Measurements from ENCODE around the gene PHRF1. TPM values are rescaled to one million over a fixed set of nuclear protein-coding genes. Genes with fewer than 3 reads are reported as not detected.

PHRF1 gene
- total and polyA plus RNA-seq, 2 experiments from 2014 or later: 25.6 to 26.9 TPM

GRCh38 chr11:660281-660680, 84.0 kb downstream of the PHRF1 start:
- Histone ChIP-seq H3K9me2 (replicated peaks; ENCODE audit: insufficient read depth) (no peaks in the 10 kb centered on the region), H4K20me1 (ENCODE audit: insufficient read depth, poor library complexity, severe bottlenecking) (peaks cover 3% of the 10 kb centered on the region), H3K36me3 (replicated peaks; ENCODE audit: insufficient read depth, low read depth) (no peaks in the 10 kb centered on the region), H3K9me3 (ENCODE audit: low read depth) (no peaks in the 10 kb centered on the region), H3K4me3 (no peak overlapping the region), H3K79me2 (peaks cover 8% of the 10 kb centered on the region), H3K4me1 (ENCODE audit: insufficient read depth) (peaks cover 5% of the 10 kb centered on the region), H3K27ac (no peak overlapping the region), H3K27me3 (no peaks in the 10 kb centered on the region), H2AFZ (no peak overlapping the region), H3K4me2 (no peak overlapping the region)
- 90% methylated on average over 18 of the region's 19 CpGs for WGBS (ENCODE audit: low lambda C conversion rate, missing lambda C conversion rate)
- DNase-seq (ENCODE audit: low spot score): no peak
- TF ChIP-seq EZH2 (IDR thresholded peaks at IDR 0.05; ENCODE audit: borderline replicate concordance): no peak
- no peak for TF ChIP-seq CTCF (IDR thresholded peaks at IDR 0.05; ENCODE audit: poor library complexity)
- TF ChIP-seq EZH2phosphoT487 (IDR thresholded peaks at IDR 0.05; ENCODE audit: low read depth, severe bottlenecking, unreplicated experiment): no peak

GRCh38 chr11:660681-661444, 84.6 kb downstream of the PHRF1 start:
- Histone ChIP-seq H3K4me3 (no peak overlapping the region), H3K4me1 (ENCODE audit: insufficient read depth) (no peaks in the 10 kb centered on the region), H3K4me2 (no peak overlapping the region), H3K27me3 (no peaks in the 10 kb centered on the region), H3K9me2 (replicated peaks; ENCODE audit: insufficient read depth) (no peaks in the 10 kb centered on the region), H3K36me3 (replicated peaks; ENCODE audit: insufficient read depth, low read depth) (no peaks in the 10 kb centered on the region), H2AFZ (no peak overlapping the region), H4K20me1 (ENCODE audit: insufficient read depth, poor library complexity, severe bottlenecking) (no peaks in the 10 kb centered on the region), H3K27ac (no peak overlapping the region), H3K9me3 (ENCODE audit: low read depth) (no peaks in the 10 kb centered on the region), H3K79me2 (peaks cover 8% of the 10 kb centered on the region)
- no peak for DNase-seq (ENCODE audit: low spot score)
- TF ChIP-seq EZH2 (IDR thresholded peaks at IDR 0.05; ENCODE audit: borderline replicate concordance): no peak
- no peak for TF ChIP-seq CTCF (IDR thresholded peaks at IDR 0.05; ENCODE audit: poor library complexity)
- TF ChIP-seq EZH2phosphoT487 (IDR thresholded peaks at IDR 0.05; ENCODE audit: low read depth, severe bottlenecking, unreplicated experiment): no peak
- 91% methylated on average over 19 of the region's 19 CpGs for WGBS (ENCODE audit: low lambda C conversion rate, missing lambda C conversion rate)

MicroRNAs encoded within 50 kb of the gene (microRNA counts, 767-probe panel; counts per million panel counts)
- microRNA hsa-miR-210: not detected

Small RNA genes lying within 50 kb of the gene (microRNA-seq; reads per million reads assigned to microRNA genes)
- 868 reads per million, percentile 77 among the genes with 10 or more reads in this experiment for gene MIR210

Small RNA genes lying within 50 kb of the gene (small RNA-seq; reads per million reads assigned to genes)
- gene MIR210: 39.3 reads per million, percentile 97 among the genes with 10 or more reads in this experiment

Other genes starting within 250 kb of the PHRF1 start
- 27.8 and 38.8 TPM in 2 replicates for gene B4GALNT4, start 207.0 kb upstream of the PHRF1 start, total RNA-seq
- gene B4GALNT4, start 207.0 kb upstream of the PHRF1 start, polyA plus RNA-seq: 30.0 and 44.6 TPM in 2 replicates
- gene PKP3, start 182.3 kb upstream of the PHRF1 start, total RNA-seq: 55.6 and 62.1 TPM in 2 replicates
- gene PKP3, start 182.3 kb upstream of the PHRF1 start, polyA plus RNA-seq: 89.5 and 91.3 TPM in 2 replicates
- gene SIGIRR, start 161.5 kb upstream of the PHRF1 start, total RNA-seq: 42.4 and 52.1 TPM in 2 replicates
- gene SIGIRR, start 161.5 kb upstream of the PHRF1 start, polyA plus RNA-seq: 77.4 and 85.3 TPM in 2 replicates
- gene ANO9, start 134.5 kb upstream of the PHRF1 start, total RNA-seq: 19.5 and 21.2 TPM in 2 replicates
- gene ANO9, start 134.5 kb upstream of the PHRF1 start, polyA plus RNA-seq: 34.9 and 35.7 TPM in 2 replicates
- 29.7 and 31.5 TPM in 2 replicates for gene PTDSS2, start 126.2 kb upstream of the PHRF1 start, total RNA-seq
- 50.6 and 50.8 TPM in 2 replicates for gene PTDSS2, start 126.2 kb upstream of the PHRF1 start, polyA plus RNA-seq
- 87.5 and 105 TPM in 2 replicates for gene RNH1, start 69.2 kb upstream of the PHRF1 start, total RNA-seq
- 199 and 200 TPM in 2 replicates for gene RNH1, start 69.2 kb upstream of the PHRF1 start, polyA plus RNA-seq
- gene HRAS, start 40.9 kb upstream of the PHRF1 start, total RNA-seq: 19.3 and 28.4 TPM in 2 replicates
- 57.9 and 84.0 TPM in 2 replicates for gene HRAS, start 40.9 kb upstream of the PHRF1 start, polyA plus RNA-seq
- gene LRRC56, start 38.9 kb upstream of the PHRF1 start, total RNA-seq: 0.64 and 1.6 TPM in 2 replicates
- 0.40 and 1.2 TPM in 2 replicates for gene LRRC56, start 38.9 kb upstream of the PHRF1 start, polyA plus RNA-seq
- gene LMNTD2, start 15.7 kb upstream of the PHRF1 start, total RNA-seq: 3.4 and 7.3 TPM in 2 replicates
- gene LMNTD2, start 15.7 kb upstream of the PHRF1 start, polyA plus RNA-seq: 15.9 and 19.1 TPM in 2 replicates
- gene RASSF7, start 15.5 kb upstream of the PHRF1 start, total RNA-seq: 47.6 and 75.8 TPM in 2 replicates
- gene RASSF7, start 15.5 kb upstream of the PHRF1 start, polyA plus RNA-seq: 104 and 130 TPM in 2 replicates
- 9.3 and 10.4 TPM in 2 replicates for gene IRF7, start 39.5 kb downstream of the PHRF1 start, total RNA-seq
- 24.6 and 30.4 TPM in 2 replicates for gene IRF7, start 39.5 kb downstream of the PHRF1 start, polyA plus RNA-seq
- 91.5 and 114 TPM in 2 replicates for gene CDHR5, start 48.5 kb downstream of the PHRF1 start, total RNA-seq
- 142 and 166 TPM in 2 replicates for gene CDHR5, start 48.5 kb downstream of the PHRF1 start, polyA plus RNA-seq
- not detected in 2 replicates for gene SCT, start 50.7 kb downstream of the PHRF1 start, total RNA-seq
- gene SCT, start 50.7 kb downstream of the PHRF1 start, polyA plus RNA-seq: 20.5 and 21.7 TPM in 2 replicates
- gene DRD4, start 60.8 kb downstream of the PHRF1 start, total RNA-seq: not detected in 2 replicates
- gene DRD4, start 60.8 kb downstream of the PHRF1 start, polyA plus RNA-seq: 1.1 and 2.9 TPM in 2 replicates
- gene DEAF1, start 118.8 kb downstream of the PHRF1 start, total RNA-seq: 27.2 and 41.5 TPM in 2 replicates
- gene DEAF1, start 118.8 kb downstream of the PHRF1 start, polyA plus RNA-seq: 59.1 and 75.1 TPM in 2 replicates
- 23.8 and 26.7 TPM in 2 replicates for gene TMEM80, start 119.3 kb downstream of the PHRF1 start, total RNA-seq
- gene TMEM80, start 119.3 kb downstream of the PHRF1 start, polyA plus RNA-seq: 35.5 and 38.1 TPM in 2 replicates
- 135 and 157 TPM in 2 replicates for gene EPS8L2, start 129.8 kb downstream of the PHRF1 start, total RNA-seq
- gene EPS8L2, start 129.8 kb downstream of the PHRF1 start, polyA plus RNA-seq: 310 and 339 TPM in 2 replicates
- 132 and 137 TPM in 2 replicates for gene TALDO1, start 171.0 kb downstream of the PHRF1 start, total RNA-seq
- 161 and 178 TPM in 2 replicates for gene TALDO1, start 171.0 kb downstream of the PHRF1 start, polyA plus RNA-seq
- gene GATD1, start 201.0 kb downstream of the PHRF1 start, total RNA-seq: 21.4 and 24.2 TPM in 2 replicates
- 21.6 and 29.0 TPM in 2 replicates for gene GATD1, start 201.0 kb downstream of the PHRF1 start, polyA plus RNA-seq
- not detected in 2 replicates for gene CEND1, start 213.6 kb downstream of the PHRF1 start, total RNA-seq
- gene CEND1, start 213.6 kb downstream of the PHRF1 start, polyA plus RNA-seq: 0.39 TPM in 1 of 2 replicates, not detected in the other
- 11.1 and 16.2 TPM in 2 replicates for gene SLC25A22, start 221.8 kb downstream of the PHRF1 start, total RNA-seq
- 19.7 and 23.7 TPM in 2 replicates for gene SLC25A22, start 221.8 kb downstream of the PHRF1 start, polyA plus RNA-seq
- gene PIDD1, start 228.8 kb downstream of the PHRF1 start, total RNA-seq: 7.1 and 11.1 TPM in 2 replicates
- 16.3 and 29.5 TPM in 2 replicates for gene PIDD1, start 228.8 kb downstream of the PHRF1 start, polyA plus RNA-seq
- gene RPLP2, start 233.5 kb downstream of the PHRF1 start, total RNA-seq: 342 and 401 TPM in 2 replicates
- gene RPLP2, start 233.5 kb downstream of the PHRF1 start, polyA plus RNA-seq: 468 and 539 TPM in 2 replicates
- gene PNPLA2, start 242.4 kb downstream of the PHRF1 start, total RNA-seq: 12.2 and 12.9 TPM in 2 replicates
- gene PNPLA2, start 242.4 kb downstream of the PHRF1 start, polyA plus RNA-seq: 50.0 and 57.3 TPM in 2 replicates

Measured in hepatocyte (in vitro differentiated cells).